Spleen (tissue), 7 donors: Measurements from ENCODE around the gene C12orf42.

ENCODE experiments used
- POLR2A ChIP-seq, 3 donors: fragments of 450-650 bp; IDR thresholded peaks; one replicate each; pipeline ENCODE4 v1.5.1; 2017; ENCODE audit warnings: antibody characterized with exemption in 3 of 3, mild to moderate bottlenecking in 1 of 3
- TF ChIP-seq, protein P1 (sequence below), 11 experiments: fragments of 200-600 bp in 7 of 11; fragments of 450-650 bp in 4 of 11; sonication (generic) in 4 of 11; IDR thresholded peaks in 8 of 11; conservative IDR thresholded peaks in 3 of 11; 1 replicate in 7 of 11; 2 replicates in 4 of 11; pipeline versions ENCODE4 v1.4.0 to v1.8.0; 2016 to 2021; ENCODE audit warnings: antibody characterized with exemption in 11 of 11, inconsistent platforms in 4 of 11, mild to moderate bottlenecking in 1 of 11
- donor health status: DM: no; HTN: no; CAD: no; lungs with moderate emphysema.
- donor health status: DM: no; HTN: no; CAD: no.
- donor health status: DM: no; HTN: no; CAD: no.

DNA sequence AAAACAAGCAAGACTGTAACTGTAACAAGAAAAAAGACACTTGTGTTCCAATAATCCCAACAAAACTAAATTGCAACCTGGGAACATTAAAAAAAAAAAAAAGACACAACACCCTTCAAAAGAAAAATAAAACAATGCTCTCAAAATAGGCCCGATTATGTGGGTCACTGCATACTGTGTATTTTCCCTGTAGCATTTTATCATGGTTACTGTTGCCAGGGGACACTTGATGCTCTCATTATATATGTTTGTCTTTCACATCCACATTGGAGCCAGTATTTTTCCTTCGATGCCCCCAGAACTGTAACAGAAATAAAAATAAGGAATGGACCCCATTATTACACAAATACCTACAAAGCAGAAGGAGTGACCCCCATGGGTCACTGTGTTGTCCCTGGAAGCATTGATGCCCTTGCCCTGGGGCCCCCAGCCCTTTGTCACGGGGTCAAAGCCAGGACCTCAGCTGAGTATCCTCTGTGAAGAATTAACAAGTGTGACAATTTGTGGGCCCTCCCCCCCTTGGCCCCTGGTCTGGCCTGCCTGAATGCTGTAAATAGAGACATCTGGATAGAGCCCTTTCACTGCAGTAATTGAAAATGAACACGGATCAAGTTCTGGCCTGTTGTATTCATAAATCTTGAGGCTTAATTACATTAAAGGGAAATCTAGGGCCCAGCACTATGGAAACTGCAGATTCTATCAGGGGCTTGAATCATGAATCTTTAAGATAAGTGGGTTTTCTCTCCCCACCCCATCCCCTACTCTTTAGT is 72.8 kb downstream of the C12orf42 start:
- TF ChIP-seq, protein P1, sequence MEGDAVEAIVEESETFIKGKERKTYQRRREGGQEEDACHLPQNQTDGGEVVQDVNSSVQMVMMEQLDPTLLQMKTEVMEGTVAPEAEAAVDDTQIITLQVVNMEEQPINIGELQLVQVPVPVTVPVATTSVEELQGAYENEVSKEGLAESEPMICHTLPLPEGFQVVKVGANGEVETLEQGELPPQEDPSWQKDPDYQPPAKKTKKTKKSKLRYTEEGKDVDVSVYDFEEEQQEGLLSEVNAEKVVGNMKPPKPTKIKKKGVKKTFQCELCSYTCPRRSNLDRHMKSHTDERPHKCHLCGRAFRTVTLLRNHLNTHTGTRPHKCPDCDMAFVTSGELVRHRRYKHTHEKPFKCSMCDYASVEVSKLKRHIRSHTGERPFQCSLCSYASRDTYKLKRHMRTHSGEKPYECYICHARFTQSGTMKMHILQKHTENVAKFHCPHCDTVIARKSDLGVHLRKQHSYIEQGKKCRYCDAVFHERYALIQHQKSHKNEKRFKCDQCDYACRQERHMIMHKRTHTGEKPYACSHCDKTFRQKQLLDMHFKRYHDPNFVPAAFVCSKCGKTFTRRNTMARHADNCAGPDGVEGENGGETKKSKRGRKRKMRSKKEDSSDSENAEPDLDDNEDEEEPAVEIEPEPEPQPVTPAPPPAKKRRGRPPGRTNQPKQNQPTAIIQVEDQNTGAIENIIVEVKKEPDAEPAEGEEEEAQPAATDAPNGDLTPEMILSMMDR (IDR thresholded peaks at IDR 0.05 in 8 of 11, conservative IDR thresholded peaks at IDR 0.05 in 3 of 11), result no peak
- no peak for TF ChIP-seq POLR2A (IDR thresholded peaks at IDR 0.05)
